ENCODE measurements around the gene SPG7. TPM values are rescaled to one million over a fixed set of nuclear protein-coding genes. Genes with fewer than 3 reads are reported as not detected.
A peak's percentile ranks its signal among the peaks of the same experiment; 100 is the strongest.

Gene SPG7
- total RNA-seq, 2 experiments from 2014 or later, result 67.9 to 70.4 TPM

- Mint-ChIP-seq H3K27ac (no peak overlapping the region), H3K4me1 (ENCODE audit: low read depth) (no peaks in the 10 kb centered on the region), H3K36me3 (peaks cover 30% of the 10 kb centered on the region), H3K27me3 (no peaks in the 10 kb centered on the region), H3K4me3 (no peak overlapping the region), H3K9me3 (no peaks in the 10 kb centered on the region)
- no peak for DNase-seq
- intact Hi-C loops (cut with micrococcal nuclease), result no loop called here
- POLR2A ChIA-PET, result interaction anchor here (0.8 kb wide), 1 partner anchor 10 kb away, joined by 3 read pairs; no protein-coding TSS in a partner anchor
- CTCF ChIA-PET, result no interaction called here
Observed at GRCh38 chr16:89523680-89524344, 15.6 kb downstream of the SPG7 start.

- Mint-ChIP-seq H3K4me1 (ENCODE audit: low read depth) (no peaks in the 10 kb centered on the region), H3K4me3 (no peak overlapping the region), H3K9me3 (no peaks in the 10 kb centered on the region), H3K27ac (no peak overlapping the region), H3K27me3 (no peaks in the 10 kb centered on the region), H3K36me3 (peaks cover 31% of the 10 kb centered on the region)
- ChIA-PET CTCF (no interaction called here), POLR2A (no interaction called here)
- DNase-seq, result no peak
- intact Hi-C loops (cut with micrococcal nuclease), result no loop called here
Observed at GRCh38 chr16:89525146-89525913, 17.1 kb downstream of the SPG7 start.

GRCh38 chr16:89529097-89529496 is 20.9 kb downstream of the SPG7 start:
- Mint-ChIP-seq H3K27me3 (no peaks in the 10 kb centered on the region), H3K4me1 (ENCODE audit: low read depth) (peaks cover 3% of the 10 kb centered on the region), H3K36me3 (peaks cover 41% of the 10 kb centered on the region), H3K4me3 (no peak overlapping the region), H3K27ac (no peak overlapping the region), H3K9me3 (no peaks in the 10 kb centered on the region)
- no peak for DNase-seq
- ChIA-PET POLR2A (no interaction called here), CTCF (no interaction called here)
- intact Hi-C loops (cut with micrococcal nuclease), result no loop called here

DNA sequence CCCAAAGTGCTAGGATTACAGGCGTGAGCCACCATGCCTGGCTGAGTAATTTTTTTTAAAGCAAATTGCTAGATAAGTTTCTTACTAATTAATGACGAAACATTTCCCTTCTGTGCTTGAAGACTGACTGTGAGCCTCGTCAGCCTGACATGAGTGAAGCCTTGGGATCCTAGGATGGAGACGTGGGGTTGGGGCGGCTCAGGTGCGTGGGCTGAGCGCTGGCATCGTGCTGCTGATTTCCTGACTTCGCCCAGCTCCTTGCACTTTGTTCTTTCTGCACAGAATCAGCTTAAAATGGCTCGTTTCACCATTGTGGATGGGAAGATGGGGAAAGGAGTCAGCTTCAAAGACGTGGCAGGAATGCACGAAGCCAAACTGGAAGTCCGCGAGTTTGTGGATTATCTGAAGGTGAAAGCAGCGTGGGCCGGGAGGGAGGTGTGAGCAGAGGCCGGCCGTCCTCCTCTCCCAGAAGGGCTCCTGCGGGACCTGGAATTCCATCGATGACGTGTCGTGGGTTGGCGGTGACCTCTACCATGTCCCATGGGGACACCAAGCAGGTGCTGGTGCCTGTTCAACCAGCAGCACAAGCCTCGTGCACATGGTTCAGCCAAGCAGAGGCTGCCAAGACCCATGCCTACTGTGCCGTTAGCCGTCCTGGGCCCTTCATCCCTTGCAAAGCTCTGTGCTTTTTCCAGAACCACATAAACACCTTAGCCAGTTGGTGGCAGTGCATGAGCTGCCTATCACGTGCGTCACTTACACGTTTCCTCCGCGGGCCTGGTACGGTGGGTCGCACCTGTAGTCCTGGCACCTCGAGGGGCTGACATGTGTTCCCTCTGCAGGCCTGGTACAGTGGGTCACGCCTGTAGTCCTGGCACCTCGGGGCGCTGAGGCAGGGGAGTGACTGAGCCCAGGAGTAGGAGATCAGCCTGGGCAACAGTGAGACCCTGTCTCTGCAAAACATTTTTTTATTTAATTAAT is 22.5 kb downstream of the SPG7 start:
- H3K27ac Mint-ChIP-seq, result no peak overlapping the region
- H3K4me1 Mint-ChIP-seq (ENCODE audit: low read depth), result peaks cover 18% of the 10 kb centered on the region
- no peaks in the 10 kb centered on the region for H3K27me3 Mint-ChIP-seq
- no peaks in the 10 kb centered on the region for H3K9me3 Mint-ChIP-seq
- peaks cover 52% of the 10 kb centered on the region for H3K36me3 Mint-ChIP-seq
- intact Hi-C loops (cut with micrococcal nuclease), result no loop called here
- no peak for DNase-seq
- H3K4me3 Mint-ChIP-seq, result no peak overlapping the region
- POLR2A ChIA-PET, result no interaction called here
- CTCF ChIA-PET, result no interaction called here

GRCh38 chr16:89531821-89532526 is 23.8 kb downstream of the SPG7 start:
- intact Hi-C loops (cut with micrococcal nuclease), result no loop called here
- H3K9me3 Mint-ChIP-seq, result no peaks in the 10 kb centered on the region
- no peaks in the 10 kb centered on the region for H3K27me3 Mint-ChIP-seq
- no peak overlapping the region for H3K27ac Mint-ChIP-seq
- CTCF ChIA-PET, result no interaction called here
- POLR2A ChIA-PET, result no interaction called here
- H3K4me1 Mint-ChIP-seq (ENCODE audit: low read depth), result peaks cover 18% of the 10 kb centered on the region
- DNase-seq, result no peak
- H3K36me3 Mint-ChIP-seq, result peaks cover 45% of the 10 kb centered on the region
- no peak overlapping the region for H3K4me3 Mint-ChIP-seq

DNA sequence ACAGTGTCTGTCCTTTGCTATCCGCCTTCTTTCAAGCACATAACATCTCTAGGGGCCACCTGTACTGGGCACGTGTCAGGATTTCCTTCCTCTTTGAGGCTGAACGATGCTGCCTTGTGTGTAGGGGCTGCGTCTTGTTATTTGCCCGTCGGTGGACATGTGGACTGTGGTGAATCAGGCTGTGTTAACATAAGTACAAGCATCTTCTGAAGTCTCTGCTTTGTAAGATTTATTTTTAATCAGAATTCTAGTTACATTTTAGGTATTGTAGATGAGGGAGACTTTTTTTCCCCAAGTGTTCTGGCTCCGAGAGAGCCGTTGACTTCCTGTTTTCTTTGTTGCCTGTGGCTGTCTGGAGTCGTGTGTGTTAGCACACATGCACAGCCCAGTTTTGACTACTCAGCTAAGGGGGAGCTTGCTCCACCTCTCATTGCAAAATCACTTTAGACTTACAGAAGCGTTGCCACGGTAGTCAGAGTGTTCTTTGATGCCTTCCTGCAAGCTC is 26.1 kb downstream of the SPG7 start:
- Mint-ChIP-seq H3K27me3 (no peaks in the 10 kb centered on the region), H3K36me3 (peaks cover 37% of the 10 kb centered on the region), H3K9me3 (no peaks in the 10 kb centered on the region), H3K27ac (peak overlapping the region; percentile 20), H3K4me1 (ENCODE audit: low read depth) (peaks cover 18% of the 10 kb centered on the region), H3K4me3 (no peak overlapping the region)
- CTCF ChIA-PET, result interaction anchor here (1.6 kb wide), 1 partner anchor 23 kb away, joined by 4 read pairs; no protein-coding TSS in a partner anchor
- DNase-seq, result peak; percentile 42
- POLR2A ChIA-PET, result interaction anchor here (0.6 kb wide), 1 partner anchor 33 kb away, joined by 3 read pairs; no protein-coding TSS in a partner anchor
- intact Hi-C loops (cut with micrococcal nuclease), result no loop called here

DNA sequence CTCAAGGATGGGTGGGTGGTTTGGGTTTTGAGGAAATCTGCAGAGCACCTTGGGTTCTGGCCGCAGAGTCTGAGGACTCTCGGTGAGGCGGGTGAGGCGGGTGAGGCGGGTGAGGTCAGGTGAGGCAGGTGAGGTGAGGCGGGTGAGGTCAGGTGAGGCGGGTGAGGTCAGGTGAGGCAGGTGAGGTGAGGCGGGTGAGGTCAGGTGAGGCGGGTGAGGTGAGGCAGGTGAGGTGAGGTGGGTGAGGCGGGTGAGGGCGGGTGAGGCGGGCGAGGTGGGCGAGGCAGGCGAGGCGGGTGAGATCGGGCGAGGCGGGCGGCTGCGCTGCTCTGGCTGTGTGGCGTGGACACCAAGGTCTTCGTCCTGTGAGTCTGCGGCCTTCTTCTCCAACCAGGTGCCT is 28.2 kb downstream of the SPG7 start:
- DNase-seq, result no peak
- Mint-ChIP-seq H3K36me3 (peaks cover 36% of the 10 kb centered on the region), H3K9me3 (no peaks in the 10 kb centered on the region), H3K4me3 (no peak overlapping the region), H3K4me1 (ENCODE audit: low read depth) (peaks cover 20% of the 10 kb centered on the region), H3K27me3 (no peaks in the 10 kb centered on the region), H3K27ac (no peak overlapping the region)
- ChIA-PET POLR2A (no interaction called here), CTCF (no interaction called here)
- intact Hi-C loops (cut with micrococcal nuclease), result no loop called here

- H3K9me3 Mint-ChIP-seq, result no peaks in the 10 kb centered on the region
- H3K4me1 Mint-ChIP-seq (ENCODE audit: low read depth), result peaks cover 21% of the 10 kb centered on the region
- no peak overlapping the region for H3K27ac Mint-ChIP-seq
- no peak for DNase-seq
- no peak overlapping the region for H3K4me3 Mint-ChIP-seq
- peaks cover 33% of the 10 kb centered on the region for H3K36me3 Mint-ChIP-seq
- intact Hi-C loops (cut with micrococcal nuclease), result no loop called here
- H3K27me3 Mint-ChIP-seq, result no peaks in the 10 kb centered on the region
- ChIA-PET CTCF (no interaction called here), POLR2A (no interaction called here)
Observed at GRCh38 chr16:89536886-89537548, 28.8 kb downstream of the SPG7 start.

DNA sequence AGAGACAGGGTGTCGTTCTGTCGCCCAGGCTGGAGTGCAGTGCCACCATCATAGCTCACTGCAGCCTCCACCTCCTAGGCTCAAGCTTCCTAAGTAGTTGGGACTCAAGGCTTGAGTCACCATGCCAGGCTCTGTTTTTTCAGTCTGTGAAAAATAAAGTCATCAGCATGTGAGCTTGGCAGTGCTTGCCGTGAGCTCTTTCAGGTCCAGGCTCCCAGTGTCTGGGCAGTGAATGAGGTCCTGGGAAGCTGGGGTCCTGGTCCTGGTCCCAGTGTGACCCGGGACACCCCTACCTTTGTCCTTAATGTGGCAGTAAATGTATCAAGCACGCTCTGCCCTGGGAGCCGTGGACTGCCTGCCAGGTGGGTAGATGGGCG is 29.3 kb downstream of the SPG7 start:
- Mint-ChIP-seq H3K27ac (no peak overlapping the region), H3K36me3 (peaks cover 30% of the 10 kb centered on the region), H3K9me3 (no peaks in the 10 kb centered on the region), H3K4me3 (no peak overlapping the region), H3K4me1 (ENCODE audit: low read depth) (peaks cover 21% of the 10 kb centered on the region), H3K27me3 (no peaks in the 10 kb centered on the region)
- intact Hi-C loops (cut with micrococcal nuclease), result no loop called here
- no peak for DNase-seq
- CTCF ChIA-PET, result no interaction called here
- POLR2A ChIA-PET, result no interaction called here

DNA sequence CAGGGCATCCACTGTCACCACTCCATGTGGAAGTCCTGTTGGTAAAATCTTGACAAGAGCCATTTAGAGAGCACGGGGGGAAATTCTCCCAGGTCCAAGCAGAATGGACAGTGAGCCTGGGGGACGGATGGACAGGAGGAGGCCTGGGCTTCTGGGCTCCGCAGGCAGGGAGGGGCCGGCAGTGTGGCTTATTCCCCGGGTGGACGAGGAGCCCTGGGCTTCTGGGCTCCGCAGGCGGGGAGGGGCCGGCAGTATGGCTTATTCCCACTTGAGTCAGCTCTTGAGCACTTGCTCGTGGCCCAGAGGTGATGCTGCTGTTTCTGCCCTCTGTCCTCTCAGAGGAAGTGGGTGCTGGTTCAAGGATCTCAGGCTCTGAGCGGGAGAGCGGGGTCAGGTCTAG is 30.1 kb downstream of the SPG7 start:
- ChIA-PET CTCF (no interaction called here), POLR2A (no interaction called here)
- intact Hi-C loops (cut with micrococcal nuclease), result no loop called here
- Mint-ChIP-seq H3K27me3 (no peaks in the 10 kb centered on the region), H3K4me3 (no peak overlapping the region), H3K36me3 (peaks cover 26% of the 10 kb centered on the region), H3K9me3 (no peaks in the 10 kb centered on the region), H3K27ac (no peak overlapping the region), H3K4me1 (ENCODE audit: low read depth) (peaks cover 21% of the 10 kb centered on the region)
- DNase-seq, result no peak

- Mint-ChIP-seq H3K4me1 (ENCODE audit: low read depth) (peaks cover 3% of the 10 kb centered on the region), H3K27ac (no peak overlapping the region), H3K36me3 (peaks cover 9% of the 10 kb centered on the region), H3K9me3 (no peaks in the 10 kb centered on the region), H3K27me3 (no peaks in the 10 kb centered on the region), H3K4me3 (no peak overlapping the region)
- POLR2A ChIA-PET, result interaction anchor here (0.7 kb wide), 1 partner anchor 216 kb away, joined by 3 read pairs; no protein-coding TSS in a partner anchor
- intact Hi-C loops (cut with micrococcal nuclease), result no loop called here
- CTCF ChIA-PET, result interaction anchor here (1.7 kb wide), 1 partner anchor 16 kb away, joined by 8 read pairs; no protein-coding TSS in a partner anchor
- DNase-seq, result no peak
Observed at GRCh38 chr16:89540557-89540956, 32.4 kb downstream of the SPG7 start.

Data from activated CD4-positive, alpha-beta memory T cell treated with anti-CD3 and anti-CD28 coated beads for 36 hours (primary cell).